NCI-H2107 treated with DMSO at 0.1 percent for 48 hours (cell line): Measurements from ENCODE around the gene TNFAIP8.

Experiments
- DNase-seq: peaks from one replicate; lab custom pipeline; 2025; ENCODE audit not compliant: unreplicated experiment; lab: John Stamatoyannopoulos, UW

Gene TNFAIP8

DNA sequence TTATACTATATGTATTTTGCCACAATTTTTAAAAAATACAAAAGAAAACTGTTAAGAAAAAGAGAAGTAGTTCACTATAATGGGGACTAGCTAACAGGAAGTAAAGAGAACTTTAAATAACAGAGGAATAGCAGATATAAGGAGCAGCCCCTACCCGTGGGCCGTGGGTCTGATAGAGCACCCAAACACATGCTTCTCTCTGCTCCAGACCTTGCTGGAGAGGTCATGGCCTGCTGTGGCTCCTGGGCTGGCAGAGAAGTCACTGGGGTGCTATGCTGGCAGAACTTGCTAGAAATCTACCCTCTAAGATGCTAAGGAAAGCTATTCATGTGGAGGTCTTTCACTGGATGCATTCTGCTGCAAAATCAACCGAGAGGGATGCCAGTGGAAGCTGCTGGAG lies 10.0 kb upstream of the TNFAIP8 start:
- no peak for DNase-seq

DNA sequence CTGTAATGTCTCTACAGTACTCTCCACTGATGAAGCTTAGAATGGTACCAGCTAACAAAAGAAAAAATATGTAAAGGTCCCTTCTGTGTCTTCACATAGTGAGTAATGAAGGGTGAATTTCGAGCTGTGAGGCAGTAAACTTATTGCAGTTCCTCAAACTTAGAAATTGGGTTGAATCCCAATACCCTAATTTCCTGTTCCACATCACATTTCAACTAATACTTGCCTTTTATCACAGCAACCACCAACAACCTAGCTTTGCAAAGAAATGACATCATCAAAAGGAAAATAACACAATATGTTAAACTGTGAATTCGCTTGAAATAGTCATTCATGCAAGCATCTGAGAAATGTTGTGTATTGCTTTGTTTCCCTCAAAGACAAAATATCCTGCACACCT lies 9.4 kb upstream of the TNFAIP8 start:
- no peak for DNase-seq

DNA sequence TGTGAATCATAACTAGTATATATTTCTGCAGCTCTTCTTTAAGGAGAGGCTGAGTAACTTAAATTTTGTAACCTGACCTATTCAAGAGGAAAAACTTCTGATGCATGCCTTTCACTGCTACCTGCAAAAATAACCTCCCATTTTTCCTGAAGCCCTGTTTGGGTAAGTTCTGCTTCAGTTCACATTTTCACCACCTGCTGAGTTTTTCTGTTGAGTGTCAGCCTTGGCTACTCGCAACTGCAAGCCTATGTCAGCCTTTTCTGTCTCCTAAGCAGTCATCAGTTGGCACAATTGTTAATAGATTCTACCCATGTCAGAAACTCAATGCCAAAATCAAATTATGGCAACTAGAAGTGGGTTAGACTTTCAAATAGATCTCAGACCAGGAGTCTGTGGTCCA lies 8.2 kb upstream of the TNFAIP8 start:
- DNase-seq = peak; percentile 11

DNA sequence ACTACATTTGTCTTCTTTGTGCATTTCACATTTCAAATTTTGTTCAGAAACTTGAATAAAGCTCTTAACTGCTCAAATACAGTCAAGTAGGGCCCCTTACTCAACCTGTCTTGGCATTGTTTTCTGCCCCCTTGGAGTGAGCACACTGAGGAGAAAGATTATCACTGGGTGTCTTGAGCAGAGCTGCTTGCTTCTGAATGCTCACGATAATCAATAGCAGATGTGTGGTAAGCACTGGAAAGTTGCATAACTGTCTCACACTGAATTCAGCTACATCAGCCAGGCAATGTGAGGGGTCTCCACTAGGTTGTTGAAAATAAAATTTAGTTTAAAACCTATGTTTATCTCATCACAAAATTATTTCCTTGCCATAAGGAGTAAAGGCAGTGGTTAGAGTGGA lies 7.8 kb upstream of the TNFAIP8 start:
- DNase-seq = no peak

DNA sequence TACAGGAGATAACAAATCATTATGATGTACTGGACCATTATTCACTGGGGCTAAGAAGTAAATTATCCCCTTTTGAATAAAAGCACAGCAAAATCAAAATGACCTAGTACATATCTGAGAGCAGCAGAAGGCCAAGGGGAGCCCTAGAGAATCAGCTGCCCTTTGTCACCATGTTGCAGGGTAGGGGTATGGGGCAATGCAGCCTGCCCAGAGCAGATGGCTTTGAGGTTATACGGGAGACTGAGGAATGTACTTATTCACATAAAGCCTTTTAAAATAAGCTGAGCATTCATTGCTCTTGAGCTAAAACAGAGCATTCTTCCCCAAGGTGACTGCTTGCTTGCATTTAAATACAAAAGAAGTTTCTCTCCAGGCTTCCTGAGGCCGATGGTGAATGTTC lies 2.6 kb upstream of the TNFAIP8 start:
- no peak for DNase-seq

DNA sequence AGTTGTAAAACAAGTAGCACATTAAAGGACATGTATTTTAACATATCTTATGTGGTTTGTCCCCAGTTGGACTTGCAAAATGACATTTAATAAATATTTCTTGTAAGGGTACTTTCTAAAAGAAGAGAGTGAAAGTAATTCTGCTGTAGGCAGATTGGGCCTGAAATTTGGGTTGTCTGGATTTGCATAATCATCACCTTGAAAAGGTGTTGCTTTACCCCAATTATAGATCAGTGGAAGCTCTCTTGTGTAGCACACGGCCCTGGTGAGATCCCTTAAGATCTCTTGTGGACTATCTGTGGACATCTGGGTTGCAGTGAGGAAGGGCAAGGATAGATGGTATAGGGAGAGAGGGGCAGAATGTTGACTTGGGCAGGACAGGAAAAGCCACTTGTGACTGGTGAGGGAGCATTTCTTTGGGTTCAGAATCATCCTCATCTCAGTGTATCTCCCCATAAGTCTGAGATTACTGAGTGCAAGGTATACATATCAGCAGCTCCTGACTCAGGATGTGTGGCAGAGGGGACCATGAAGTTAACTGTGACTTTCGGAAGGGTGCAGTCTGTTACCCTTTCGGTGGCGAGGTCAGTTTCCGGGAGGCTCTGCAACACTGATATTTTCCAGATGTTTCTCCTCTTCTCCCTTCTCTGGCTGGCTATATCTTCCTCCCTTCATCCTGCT lies 2.0 kb upstream of the TNFAIP8 start:
- DNase-seq = no peak

DNA sequence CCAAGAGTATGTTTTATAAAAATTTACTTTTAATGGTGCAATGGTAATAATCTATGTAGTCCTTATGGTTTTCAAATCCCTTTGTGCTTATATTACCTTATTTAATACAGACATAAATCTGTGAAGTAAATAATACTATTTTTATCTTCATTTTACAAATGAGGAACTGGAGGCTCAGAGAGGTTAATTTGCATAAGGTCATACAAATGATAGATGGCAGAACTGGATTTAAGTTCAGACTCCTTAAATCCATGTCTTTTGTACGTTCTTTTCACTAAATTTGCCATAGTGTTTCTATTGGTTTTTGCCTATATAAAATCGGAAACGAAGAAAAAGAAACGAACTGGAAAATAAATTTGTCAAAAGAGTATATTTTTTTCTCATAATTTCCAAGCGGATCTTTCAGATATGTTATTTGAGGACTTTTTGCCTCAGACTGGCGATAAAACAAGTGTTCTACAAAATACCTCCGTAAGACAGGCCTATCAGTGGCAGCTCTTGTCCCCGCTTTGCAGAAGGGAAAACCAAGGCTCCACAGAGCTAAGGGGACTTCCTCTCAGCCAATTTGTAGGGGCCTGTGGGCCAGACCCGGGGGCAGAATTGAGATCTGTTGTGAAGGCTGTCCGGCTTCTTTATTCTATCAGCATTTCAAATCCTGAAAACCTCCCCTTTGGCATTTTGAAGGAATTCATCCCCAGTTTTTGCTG lies 1.1 kb upstream of the TNFAIP8 start:
- no peak for DNase-seq

DNA sequence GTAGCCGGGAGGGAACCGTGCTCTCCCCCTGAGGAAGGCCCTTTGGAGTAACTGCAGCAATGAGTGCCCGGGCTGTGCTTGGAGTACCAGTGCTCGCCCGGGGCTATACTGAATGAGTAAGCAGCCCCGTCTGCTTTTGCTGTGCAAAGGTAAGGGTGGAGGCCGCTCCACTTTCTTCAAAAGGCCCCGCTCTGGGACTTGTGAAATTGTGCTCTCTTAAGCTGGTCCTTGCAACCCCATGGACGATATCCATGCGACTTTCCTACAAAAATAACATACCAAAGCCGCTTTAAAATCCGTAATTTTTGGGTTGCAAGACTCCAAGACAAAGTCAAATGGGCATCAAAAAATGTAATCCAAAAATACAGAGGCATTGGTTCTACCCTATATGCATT lies 578 bp upstream of the TNFAIP8 start:
- DNase-seq = no peak

DNA sequence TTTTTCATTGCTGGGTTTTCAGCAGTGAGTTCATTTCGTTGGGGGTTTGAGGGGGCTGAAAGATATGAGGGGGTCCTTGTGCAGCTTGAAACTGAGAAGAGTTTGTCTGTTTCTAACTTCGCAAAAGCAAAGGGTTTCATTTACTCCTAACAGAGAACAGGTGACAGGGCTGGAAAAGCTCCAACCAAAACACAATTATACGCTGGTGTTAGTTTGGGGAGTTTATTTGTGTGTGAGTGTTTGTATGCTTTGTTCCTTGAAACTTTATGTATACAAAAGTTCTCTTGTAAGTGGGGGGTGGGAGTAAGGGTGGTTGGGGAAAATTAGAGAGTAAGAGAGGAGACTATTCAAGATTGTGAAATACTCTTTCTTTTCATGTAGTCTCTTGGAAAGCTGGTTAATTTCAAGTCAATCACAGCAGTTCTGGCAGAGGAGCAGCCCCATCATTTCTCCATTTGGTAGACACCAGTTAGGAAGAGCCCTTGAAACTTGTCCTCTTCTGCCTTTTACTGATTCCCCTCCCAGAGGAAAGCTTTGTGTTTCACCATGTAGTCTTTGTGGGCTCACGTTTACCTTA lies 881 bp downstream of the TNFAIP8 start:
- DNase-seq = no peak

DNA sequence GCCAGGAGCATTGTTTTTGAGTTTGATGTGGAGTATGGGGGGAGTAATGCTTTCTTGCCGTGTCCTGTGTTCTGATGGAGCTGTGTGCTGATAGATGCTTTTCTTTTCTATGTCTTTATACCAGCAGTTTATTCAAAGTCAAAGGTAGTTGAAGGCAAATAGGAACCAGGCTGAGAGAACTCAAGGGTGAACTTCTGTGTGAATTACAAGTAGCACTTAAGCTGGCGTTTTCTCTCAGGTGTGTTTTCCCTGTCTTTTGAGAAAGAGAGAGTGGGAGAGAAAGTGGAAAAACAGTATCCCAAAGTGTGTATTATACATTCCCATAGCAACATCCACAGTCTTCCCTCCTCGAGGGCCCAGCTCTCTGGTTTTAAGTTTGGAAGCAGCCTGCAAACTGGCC lies 1.5 kb downstream of the TNFAIP8 start:
- no peak for DNase-seq

DNA sequence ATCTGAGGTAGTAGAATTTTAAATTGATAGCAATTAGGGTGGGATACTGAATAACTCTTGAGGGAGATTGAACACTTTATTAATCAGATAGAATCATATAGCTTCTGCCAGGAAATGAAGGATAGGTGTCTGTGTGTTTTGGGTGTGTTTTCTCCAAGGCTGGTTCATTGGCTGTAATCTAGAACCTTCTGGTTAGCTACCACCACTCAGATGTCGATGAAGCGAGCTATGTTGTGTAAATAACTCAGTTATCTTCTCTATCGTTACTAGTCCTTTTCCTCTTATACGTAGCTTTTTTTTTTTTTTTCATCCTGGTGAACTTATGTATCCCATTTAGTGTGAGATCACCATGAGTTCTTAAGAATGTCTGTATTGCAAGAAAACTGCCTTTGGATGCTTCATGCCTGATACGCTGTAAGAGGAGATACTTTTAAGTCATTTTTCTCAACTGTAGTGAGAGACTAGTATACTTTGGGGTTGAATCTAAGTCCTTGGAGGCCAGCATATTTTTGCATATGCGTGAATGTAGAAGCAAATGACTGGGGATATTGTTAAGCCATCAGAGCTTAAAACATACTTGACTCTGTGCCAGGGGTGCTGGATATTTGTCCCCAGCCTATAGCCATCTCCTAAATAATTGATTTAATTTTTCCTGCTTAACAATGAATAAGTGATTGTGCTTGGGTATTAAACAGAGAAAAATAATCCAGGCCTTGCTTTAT lies 2.1 kb downstream of the TNFAIP8 start:
- no peak for DNase-seq

DNA sequence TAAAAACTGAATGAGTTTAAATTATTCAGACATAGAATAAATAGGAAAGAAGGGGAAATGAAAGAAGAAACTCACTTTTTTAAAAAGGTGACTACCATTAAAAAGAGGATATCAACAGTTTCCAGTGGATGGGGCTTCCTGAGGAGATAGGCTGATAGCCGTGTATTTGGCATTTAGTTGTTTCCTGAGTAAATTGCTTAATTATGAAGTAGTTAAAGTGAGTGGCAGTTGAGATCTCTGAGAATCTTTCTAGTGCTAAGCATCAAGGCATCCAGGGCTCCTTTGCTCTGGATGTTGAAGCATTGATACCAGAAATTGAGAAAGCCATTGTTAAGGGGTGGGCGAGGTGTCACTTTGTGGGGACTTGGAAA lies 2.7 kb downstream of the TNFAIP8 start:
- DNase-seq = no peak

DNA sequence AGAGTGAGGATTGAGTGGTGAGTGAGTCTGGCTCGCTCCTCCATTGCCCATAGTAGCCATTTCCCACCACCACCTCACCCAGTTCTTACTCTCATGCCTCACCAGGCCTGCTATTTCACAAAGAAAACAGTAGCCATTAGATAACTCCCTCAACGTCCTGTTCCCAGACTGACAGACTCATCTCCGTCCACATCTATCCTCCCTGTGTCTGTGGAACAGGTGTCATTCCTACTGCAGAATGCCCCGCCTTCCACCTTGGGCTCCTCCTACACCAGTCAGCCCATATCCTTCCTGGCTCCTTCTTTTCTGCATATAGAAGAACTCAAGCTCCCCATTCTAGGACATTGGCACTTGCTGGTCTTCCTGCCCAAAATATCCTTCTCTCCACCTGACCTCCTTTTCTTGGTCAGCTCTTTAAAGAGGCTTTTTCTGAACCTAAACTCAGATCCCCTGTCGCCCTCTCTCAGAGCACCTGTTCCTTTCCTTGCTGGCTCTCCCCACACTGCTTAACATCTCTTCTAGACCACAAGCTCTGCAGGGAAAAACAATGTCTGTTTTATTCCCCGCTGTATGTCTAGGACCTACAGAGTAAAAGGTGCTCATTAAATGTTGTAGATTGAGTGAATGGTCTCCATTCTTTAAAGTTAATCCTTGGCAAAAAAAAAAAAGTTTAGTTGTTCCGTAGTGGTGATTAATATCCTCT lies 3.2 kb downstream of the TNFAIP8 start:
- no peak for DNase-seq

DNA sequence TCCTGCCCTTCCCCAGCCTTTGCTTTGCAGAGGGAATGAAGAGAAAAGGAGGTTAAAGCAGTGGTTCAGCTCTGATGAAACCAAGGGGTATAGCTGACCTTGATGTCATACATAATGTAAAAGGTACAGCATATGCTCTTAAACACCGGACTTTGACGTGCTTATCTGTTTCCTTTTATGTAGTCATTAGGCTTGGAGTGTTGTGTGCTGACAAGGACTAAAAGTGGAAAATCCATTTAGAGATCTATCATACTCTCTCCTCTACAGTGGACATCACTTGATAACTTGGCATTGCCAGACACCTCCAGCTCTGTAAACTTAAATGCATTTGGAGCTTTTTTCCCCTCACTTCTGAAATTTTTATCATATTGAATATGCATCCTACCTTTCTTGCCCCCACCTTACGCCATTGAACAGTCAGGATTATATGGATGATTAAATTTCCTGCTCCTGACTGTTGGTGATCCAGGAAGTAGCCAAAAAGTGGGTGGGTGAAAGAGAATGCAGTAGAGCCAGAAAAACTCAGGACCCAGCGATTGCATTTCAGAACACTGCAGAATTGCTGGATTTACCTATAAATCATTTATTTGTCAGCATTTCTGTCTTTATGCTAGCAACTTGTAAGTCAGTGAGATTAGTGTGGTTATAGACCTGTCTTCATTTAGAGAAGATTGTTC lies 4.1 kb downstream of the TNFAIP8 start:
- DNase-seq = no peak

DNA sequence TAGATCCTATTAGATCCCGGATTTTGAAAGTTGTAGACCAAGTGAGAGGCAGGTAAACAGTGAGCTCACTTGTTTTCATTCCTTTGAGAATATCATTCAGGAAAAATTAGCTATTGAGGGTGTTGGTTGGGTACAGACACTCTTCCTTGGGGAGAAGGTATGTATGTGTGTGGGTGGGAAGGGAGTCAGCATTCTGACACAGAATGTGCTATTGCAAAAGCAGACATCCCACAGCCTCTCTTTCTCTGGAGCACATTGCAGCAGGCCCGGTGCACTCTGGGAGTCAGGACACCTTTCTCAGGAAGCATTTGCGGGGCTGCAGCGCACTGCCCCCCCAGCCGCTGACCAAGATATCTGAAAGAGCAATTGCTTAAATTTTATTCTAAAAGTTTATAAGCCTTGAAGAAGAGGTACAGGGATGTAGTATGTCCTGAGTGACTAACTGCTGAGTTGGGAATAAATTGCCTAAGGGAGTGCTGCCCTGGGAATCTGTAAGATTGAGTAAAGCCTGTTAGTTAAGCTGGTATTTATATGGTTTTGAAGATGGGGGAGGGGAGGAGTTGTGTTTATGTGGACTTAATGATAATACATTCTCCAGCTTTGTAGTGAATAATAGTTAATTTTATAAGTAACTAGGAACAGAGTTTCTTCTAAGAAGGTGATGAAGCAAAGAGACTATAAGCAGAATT lies 5.2 kb downstream of the TNFAIP8 start:
- no peak for DNase-seq

DNA sequence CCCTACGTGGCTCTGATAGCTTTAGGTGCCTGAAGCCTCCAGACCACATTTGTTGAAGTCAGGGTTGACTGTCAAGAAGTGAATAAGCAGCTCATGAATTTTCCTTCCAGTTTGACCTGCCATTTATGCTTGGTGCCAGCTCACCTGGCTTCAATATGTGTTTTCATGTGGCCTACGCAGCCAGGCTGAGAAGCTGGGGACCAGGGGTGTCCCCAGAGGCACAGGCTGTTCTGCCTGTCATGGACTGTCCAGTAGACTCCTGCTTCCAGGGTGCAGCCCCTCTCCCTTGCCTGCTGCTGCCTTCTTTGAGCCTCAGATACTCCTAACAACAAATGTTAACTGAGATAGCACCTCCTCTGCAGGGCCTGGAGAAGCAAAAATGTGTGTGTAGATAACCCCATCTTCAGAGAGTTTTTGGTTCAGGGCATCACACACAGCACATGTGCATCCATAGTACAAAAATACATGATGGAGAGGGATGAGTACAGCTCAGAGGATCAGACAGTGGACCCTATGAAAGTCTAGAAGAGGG lies 5.8 kb downstream of the TNFAIP8 start:
- no peak for DNase-seq

DNA sequence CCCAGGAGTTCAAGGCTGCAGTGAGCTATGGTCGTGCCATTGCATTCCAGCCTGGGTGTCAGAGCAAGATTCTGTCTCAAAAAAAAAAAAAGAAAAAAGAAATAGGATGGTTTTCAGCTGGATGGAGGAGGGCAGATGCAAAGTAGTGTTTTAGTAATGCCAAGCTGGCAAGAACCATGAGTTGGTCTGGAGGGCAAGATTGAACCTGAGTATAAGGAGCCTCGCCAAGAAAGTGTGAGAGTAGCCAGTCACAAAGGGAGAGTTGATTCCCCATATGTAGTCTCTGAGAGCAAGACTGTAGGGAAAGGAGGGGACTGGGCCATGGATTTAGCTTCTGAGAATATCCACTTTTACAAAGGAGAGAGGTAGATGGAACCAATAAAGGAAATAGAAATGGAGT lies 6.9 kb downstream of the TNFAIP8 start:
- DNase-seq = no peak

DNA sequence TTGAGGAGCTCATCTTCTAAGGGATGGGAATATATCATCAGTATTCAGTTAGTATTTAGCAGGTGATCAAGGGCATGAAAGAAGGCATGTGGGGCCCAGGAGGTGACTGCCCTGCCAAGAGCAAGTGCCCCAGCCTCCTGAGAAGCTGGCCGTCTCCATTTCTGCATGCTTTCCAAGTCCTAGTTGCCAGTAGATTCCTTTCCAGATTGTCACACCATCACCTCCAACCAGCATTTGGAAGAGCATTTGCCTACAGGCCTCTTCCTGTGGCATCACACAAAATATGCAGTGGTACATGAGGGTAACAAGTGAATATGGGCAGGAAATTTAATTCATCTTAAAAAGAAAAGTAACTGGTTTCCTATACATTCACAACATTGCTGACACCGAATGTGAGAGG lies 7.5 kb downstream of the TNFAIP8 start:
- DNase-seq = no peak

DNA sequence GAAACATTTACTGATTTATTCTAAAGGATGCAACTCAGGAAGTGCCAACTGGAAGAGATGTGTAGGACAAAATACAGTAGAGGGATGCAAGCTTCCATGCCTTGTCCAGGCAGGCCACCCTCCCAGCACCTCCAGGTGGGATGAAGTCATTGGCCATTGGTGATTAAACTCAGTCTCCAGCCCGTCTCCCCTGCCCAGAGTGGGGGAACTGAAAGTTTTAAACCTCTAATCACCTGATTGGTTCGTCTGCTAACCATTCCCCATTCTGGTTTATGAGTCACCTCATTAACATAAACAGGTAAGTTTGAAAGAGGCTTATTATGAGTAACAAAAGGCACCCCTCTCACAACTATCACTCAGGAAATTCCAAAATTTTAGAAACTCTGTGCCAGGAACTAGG lies 8.1 kb downstream of the TNFAIP8 start:
- no peak for DNase-seq
